Chondrocyte (in vitro differentiated cells): ENCODE measurements around the gene NOMO2. TPM values are rescaled to one million over a fixed set of nuclear protein-coding genes. Genes with fewer than 3 reads are reported as not detected.
"Not testable (repeated sequence)": the region's sequence is repeated elsewhere in the genome, so short reads cannot be mapped to it uniquely, and the experiment has no call there.

Source experiments
- DNase-seq: peaks from one replicate; pipeline ENCODE4 v3.0.0; 2021; ENCODE audit warnings: mixed read lengths, low spot score
- H3K27ac Mint-ChIP-seq: one replicate; pipeline ENCODE4 v1.8.0; 2021; ENCODE audit warnings: mild to moderate bottlenecking, moderate library complexity, mixed read lengths; ENCODE audit not compliant: unreplicated experiment
- H3K27me3 Mint-ChIP-seq: 2 replicates; pipeline ENCODE4 v1.8.0; 2021; ENCODE audit warnings: low read depth, mixed read lengths
- H3K36me3 Mint-ChIP-seq: 2 replicates; pipeline ENCODE4 v1.8.0; 2021; ENCODE audit warnings: low read depth, mixed read lengths
- H3K4me1 Mint-ChIP-seq: 2 replicates; pipeline ENCODE4 v1.8.0; 2021; ENCODE audit warnings: low read depth, mild to moderate bottlenecking, mixed read lengths
- H3K4me3 Mint-ChIP-seq: one replicate; pipeline ENCODE4 v1.8.0; 2021; ENCODE audit warnings: mild to moderate bottlenecking, moderate library complexity, mixed read lengths; ENCODE audit not compliant: unreplicated experiment
- H3K9me3 Mint-ChIP-seq: 2 replicates; pipeline ENCODE4 v1.8.0; 2021; ENCODE audit warnings: low read depth, mixed read lengths
- microRNA-seq: library from miRNA; unstranded; fragments of <30 nt; microRNA quantifications from one replicate; pipeline ENCODE4 v1.2.0, GENCODE V29; 2020; ENCODE audit warnings: borderline number of aligned reads
- total RNA-seq: library from RNA; stranded (reverse); gene quantifications from 3 replicates; pipeline ENCODE4 v1.2.1, GENCODE V29; 2021

Gene NOMO2
- total RNA-seq, 1 donor from 2014 or later: 182 TPM

DNA sequence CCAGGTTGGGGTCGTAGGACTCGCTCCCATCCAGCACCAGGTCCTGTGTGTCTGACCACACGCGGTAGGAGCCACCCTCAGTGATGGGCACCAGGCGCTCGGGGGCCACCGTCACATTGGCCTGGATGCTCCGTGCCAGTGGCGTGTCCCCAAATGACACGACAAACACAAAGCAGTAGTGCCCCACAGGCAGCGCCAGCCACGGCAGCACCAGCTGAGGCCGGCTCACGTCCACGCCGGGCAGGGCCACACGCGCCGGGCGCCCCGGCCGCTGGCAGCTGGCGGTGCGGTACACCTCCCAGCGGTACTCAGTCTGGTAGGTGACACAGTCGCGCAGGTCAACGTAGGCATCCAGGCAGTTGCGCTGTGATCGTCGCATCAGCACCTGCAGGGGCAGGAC, 177.0 kb downstream of the NOMO2 start:
- not testable (repeated sequence) for H3K9me3 Mint-ChIP-seq, H3K27ac Mint-ChIP-seq, H3K36me3 Mint-ChIP-seq, H3K4me3 Mint-ChIP-seq, H3K27me3 Mint-ChIP-seq, H3K4me1 Mint-ChIP-seq
- DNase-seq: peak; percentile 24

DNA sequence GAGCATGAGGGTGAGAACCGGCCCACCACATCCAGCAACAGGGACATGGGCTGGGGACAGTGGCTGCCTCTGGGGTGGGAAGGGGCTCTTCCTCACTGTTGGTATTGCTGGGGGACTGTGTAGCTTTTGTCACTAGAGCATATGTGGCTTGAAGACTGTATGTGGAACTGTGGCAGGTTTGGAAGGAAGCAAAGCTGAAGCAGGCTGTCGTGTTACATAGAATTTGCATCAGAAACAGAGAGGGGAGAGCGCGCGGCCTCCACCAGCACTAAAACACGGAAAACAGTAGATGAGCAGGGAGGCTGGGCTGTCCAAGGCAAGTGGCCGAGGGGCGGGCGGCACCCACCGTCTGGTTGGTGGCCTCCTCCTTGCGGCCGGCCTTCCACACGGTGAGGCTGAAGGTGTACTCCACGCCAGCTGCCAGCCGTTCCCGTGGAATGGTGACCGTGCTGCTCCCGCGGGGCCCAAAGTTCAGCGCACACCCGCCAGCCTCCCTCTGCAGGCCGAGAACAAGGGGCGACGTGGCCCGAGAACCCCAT, 177.7 kb downstream of the NOMO2 start:
- H3K36me3 Mint-ChIP-seq, H3K4me1 Mint-ChIP-seq, H3K27me3 Mint-ChIP-seq, H3K4me3 Mint-ChIP-seq, DNase-seq, H3K27ac Mint-ChIP-seq, H3K9me3 Mint-ChIP-seq: not testable (repeated sequence)

DNA sequence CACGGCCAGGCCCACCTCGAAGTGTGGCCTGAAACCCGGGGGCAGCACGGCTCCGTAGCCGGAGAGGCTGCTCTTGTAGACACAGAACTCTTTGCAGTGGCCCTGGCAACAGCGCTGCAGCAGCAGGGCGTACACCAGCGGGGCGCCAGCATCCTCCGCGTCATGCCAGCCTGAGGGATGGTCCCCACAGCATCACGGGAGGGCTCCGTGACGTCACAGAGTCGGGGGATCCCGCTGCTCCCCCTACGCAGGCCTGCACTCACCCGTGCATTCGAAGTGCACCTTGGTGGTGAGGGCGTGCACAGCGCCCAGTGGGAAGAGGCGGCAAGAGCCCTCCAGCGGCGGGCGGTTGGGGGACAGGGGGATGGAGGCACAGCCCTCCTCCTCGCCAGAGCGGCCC, 179.2 kb downstream of the NOMO2 start:
- not testable (repeated sequence) for H3K27ac Mint-ChIP-seq, H3K4me1 Mint-ChIP-seq, H3K4me3 Mint-ChIP-seq, H3K36me3 Mint-ChIP-seq, H3K9me3 Mint-ChIP-seq, H3K27me3 Mint-ChIP-seq
- DNase-seq: peak; percentile 24

Small RNA genes lying within 50 kb of the gene (microRNA-seq; reads per million reads assigned to microRNA genes)
- not detected for gene MIR3179-3
- gene MIR3179-4: not detected
- gene MIR3180-3: not detected
- gene MIR3670-3: not detected
- not detected for gene MIR3670-4
- gene MIR6770-3: not detected

Other genes starting within 250 kb of the NOMO2 start
- gene NPIPA8, start 225.4 kb downstream of the NOMO2 start, total RNA-seq: 0.35 to 0.68 TPM (median 0.41 TPM) in 3 replicates
- 794 to 833 TPM (median 819 TPM) in 3 replicates for gene RPS15A, start 228.2 kb upstream of the NOMO2 start, total RNA-seq
- 63.6 to 72.4 TPM (median 68.7 TPM) in 3 replicates for gene ARL6IP1, start 239.5 kb upstream of the NOMO2 start, total RNA-seq